Brain microvascular endothelial cell (primary cell): Measurements from ENCODE around the gene IGFBP2.

Experiments
- DNase-seq: peaks from one replicate; pipeline ENCODE4 v3.0.0-alpha.2; 2020
- H3K27ac ChIP-seq: fragments of 250-450 bp; sonication (Bioruptor Pico); 2 replicates; pipeline ENCODE4 v1.5.1; 2020; ENCODE audit warnings: mild to moderate bottlenecking, moderate library complexity
- H3K27me3 ChIP-seq: fragments of 250-450 bp; sonication (Bioruptor Pico); replicated peaks from 2 replicates; pipeline ENCODE4 v1.5.1; 2020; ENCODE audit warnings: mild to moderate bottlenecking
- H3K36me3 ChIP-seq: fragments of 250-450 bp; sonication (Bioruptor Pico); replicated peaks from 2 replicates; pipeline ENCODE4 v1.5.1; 2020; ENCODE audit warnings: mild to moderate bottlenecking
- H3K4me3 ChIP-seq: 2 replicates; pipeline ENCODE4 v1.5.1; 2011; ENCODE audit warnings: low read depth, mild to moderate bottlenecking, control low read depth, low read length, moderate library complexity
- in situ Hi-C: cut with HindIII; loops from 2 replicates; pipeline ENCODE4 v1.10.0; 2017; ENCODE audit warnings: low sequenced_read_pairs, low pct_ligation_motif_present
- TF ChIP-seq, protein P1 (sequence below): IDR thresholded peaks from 2 replicates; pipeline ENCODE4 v1.5.1; 2011; ENCODE audit warnings: low read depth, mild to moderate bottlenecking, moderate library complexity, low read length, control low read depth, inconsistent platforms; ENCODE audit errors: missing control alignments

Gene IGFBP2

DNA sequence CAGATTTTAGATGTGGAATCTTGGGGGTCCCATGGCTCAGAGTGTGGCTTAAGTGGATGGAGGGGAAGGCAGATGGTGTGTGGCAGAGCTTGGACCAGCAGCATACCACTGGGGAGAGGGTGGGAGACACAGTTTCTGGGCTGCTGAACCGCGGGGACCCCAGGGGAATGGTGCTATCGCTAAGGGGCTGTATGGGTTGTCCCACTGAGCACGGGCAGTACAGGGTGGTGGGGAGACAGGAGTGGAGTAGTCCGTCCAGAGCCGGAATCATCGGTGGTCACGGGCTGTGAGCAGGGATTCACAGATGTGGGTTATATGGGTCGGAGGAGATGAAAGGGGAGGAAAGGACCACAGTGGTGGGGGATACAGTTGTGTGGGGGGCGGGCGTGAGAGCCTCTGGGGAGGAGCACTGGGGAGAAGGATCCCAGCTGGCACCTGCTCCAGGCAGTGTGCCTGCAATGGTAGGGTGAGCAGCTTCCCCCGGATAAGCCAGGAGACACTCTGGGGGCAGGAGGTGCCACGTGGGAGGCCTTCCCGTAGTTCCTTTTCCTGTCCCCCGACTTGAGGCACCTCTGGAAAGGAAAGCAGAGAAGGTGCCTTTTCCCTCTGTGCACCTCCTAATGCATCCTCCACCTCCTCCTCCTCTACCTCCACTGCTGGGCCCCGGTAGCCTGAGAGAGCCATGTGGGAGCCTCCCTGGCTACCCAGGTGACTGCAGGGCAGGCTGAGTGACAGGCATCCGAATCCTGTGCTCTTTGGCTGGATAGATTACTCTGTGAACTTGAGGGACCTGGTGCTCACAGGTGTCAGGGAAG, 37.3 kb downstream of the IGFBP2 start:
- Histone ChIP-seq H3K36me3 (no peaks in the 10 kb centered on the region), H3K4me3 (no peak overlapping the region), H3K27me3 (no peaks in the 10 kb centered on the region), H3K27ac (no peak overlapping the region)
- in situ Hi-C loops, result no loop called here
- TF ChIP-seq, protein P1, sequence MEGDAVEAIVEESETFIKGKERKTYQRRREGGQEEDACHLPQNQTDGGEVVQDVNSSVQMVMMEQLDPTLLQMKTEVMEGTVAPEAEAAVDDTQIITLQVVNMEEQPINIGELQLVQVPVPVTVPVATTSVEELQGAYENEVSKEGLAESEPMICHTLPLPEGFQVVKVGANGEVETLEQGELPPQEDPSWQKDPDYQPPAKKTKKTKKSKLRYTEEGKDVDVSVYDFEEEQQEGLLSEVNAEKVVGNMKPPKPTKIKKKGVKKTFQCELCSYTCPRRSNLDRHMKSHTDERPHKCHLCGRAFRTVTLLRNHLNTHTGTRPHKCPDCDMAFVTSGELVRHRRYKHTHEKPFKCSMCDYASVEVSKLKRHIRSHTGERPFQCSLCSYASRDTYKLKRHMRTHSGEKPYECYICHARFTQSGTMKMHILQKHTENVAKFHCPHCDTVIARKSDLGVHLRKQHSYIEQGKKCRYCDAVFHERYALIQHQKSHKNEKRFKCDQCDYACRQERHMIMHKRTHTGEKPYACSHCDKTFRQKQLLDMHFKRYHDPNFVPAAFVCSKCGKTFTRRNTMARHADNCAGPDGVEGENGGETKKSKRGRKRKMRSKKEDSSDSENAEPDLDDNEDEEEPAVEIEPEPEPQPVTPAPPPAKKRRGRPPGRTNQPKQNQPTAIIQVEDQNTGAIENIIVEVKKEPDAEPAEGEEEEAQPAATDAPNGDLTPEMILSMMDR, result no peak
- DNase-seq, result no peak

DNA sequence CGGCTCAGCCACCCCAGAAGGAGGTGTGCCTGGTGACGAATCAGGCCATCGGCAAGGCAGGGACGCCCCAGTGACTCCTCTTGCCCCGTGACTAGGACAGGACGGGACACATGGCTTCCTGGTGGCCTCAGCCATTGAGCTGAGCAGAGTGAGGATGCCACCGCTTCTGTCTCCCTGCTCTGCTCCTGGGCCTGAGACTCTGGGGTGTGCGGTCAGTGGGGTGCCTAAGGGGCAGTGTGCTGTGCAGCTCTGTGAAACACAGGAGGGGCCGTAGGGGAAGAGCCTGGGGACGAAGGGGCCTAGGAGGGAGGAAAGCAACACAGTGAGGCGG, 37.8 kb downstream of the IGFBP2 start:
- in situ Hi-C loops, result no loop called here
- DNase-seq, result no peak
- Histone ChIP-seq H3K27ac (no peak overlapping the region), H3K4me3 (no peak overlapping the region), H3K27me3 (no peaks in the 10 kb centered on the region), H3K36me3 (no peaks in the 10 kb centered on the region)
- TF ChIP-seq, protein P1, result no peak

DNA sequence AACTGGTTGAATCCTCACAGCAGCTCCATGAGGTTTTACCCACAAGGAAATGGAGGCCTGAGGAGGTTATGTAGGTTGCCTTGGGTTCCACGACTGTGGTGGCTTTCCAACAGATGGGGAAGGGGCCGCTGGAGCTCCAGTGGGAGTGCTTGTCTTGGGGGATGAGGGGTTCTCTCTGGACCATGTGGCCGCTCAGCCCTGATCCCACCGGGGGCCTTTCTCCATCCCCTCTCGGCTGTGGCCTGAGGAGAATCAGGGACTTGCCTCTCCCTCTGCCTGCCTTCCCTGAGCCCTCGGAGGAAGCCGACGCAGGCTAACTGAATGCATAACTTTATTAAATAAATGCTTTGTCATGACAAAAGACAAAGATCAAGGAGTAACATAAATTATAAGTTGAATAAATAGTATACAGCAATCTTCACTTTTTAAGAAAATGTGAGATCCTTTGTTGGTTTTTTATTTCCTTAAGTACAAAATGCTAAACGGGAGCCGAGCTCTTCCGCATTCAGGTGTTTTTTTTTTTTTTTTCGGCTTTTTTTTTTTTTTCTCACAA, 38.6 kb downstream of the IGFBP2 start:
- TF ChIP-seq, protein P1, result no peak
- DNase-seq, result no peak
- in situ Hi-C loops, result no loop called here
- no peak overlapping the region for H3K4me3 ChIP-seq
- no peaks in the 10 kb centered on the region for H3K27me3 ChIP-seq
- no peak overlapping the region for H3K27ac ChIP-seq
- no peaks in the 10 kb centered on the region for H3K36me3 ChIP-seq

DNA sequence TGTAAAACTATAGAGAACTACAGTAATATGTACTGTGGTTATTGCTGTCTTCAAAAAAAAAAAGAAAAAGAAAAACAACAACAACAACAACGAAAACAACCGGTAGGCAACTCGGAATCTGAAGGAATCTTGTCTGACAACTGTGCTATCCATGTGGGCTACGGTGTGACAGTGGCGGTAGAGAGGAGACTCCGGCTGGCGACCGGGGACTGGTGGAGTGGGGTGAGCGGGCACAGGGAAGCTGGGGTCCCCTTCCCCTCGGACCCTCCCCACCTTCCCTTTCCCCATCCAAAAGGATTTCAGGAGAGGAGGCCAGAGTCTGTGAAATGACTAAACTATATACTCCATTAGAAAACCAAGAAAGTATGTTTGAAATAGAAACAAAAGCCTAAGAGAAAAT, 39.2 kb downstream of the IGFBP2 start:
- no peak for DNase-seq
- Histone ChIP-seq H3K4me3 (no peak overlapping the region), H3K27ac (no peak overlapping the region), H3K27me3 (no peaks in the 10 kb centered on the region), H3K36me3 (no peaks in the 10 kb centered on the region)
- in situ Hi-C loops, result no loop called here
- TF ChIP-seq, protein P1, result no peak

DNA sequence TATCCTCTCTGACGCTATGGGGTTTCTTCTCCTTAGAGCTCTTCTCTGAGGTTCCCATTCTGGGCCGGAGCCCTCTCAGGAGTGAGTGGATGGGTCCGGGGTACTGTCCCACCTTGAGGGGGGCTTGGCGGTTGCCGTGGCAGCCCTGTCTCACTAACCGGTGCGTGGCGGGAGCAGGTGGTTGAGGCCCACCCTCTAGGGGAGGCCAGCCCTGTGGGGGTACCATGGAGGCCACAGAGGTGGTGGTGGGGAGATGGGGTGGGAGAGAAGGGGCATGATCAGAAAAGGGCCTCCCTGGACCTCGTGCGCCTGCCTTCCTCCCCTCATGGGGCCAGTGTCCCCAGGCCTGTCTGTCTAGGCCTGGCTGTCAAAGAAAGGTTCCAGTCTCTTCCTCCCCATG, 39.8 kb downstream of the IGFBP2 start:
- H3K4me3 ChIP-seq, result no peak overlapping the region
- H3K36me3 ChIP-seq, result no peaks in the 10 kb centered on the region
- no peaks in the 10 kb centered on the region for H3K27me3 ChIP-seq
- TF ChIP-seq, protein P1, result no peak
- in situ Hi-C loops, result no loop called here
- no peak for DNase-seq
- H3K27ac ChIP-seq, result no peak overlapping the region
